Stimulated activated memory B cell treated with anti-CD40 and anti-IgM and Interleukin-4, amounts not matched to agents 10 μg/mL and 1 μg/mL and 100 μg/mL, for 72 hours (primary cell): ENCODE results near the gene PSMD5.
A peak's percentile ranks its signal among the peaks of the same experiment; 100 is the strongest.

Experiments used
- ATAC-seq: fragments of 150-1000 bp; cut with Tn5 transposase; 2 replicates; pipeline ENCODE4 v1.10.0; 2021
- H3K27ac Mint-ChIP-seq: one replicate; pipeline ENCODE4 v1.8.0; 2022; ENCODE audit warnings: mild to moderate bottlenecking, mixed read lengths
- H3K27me3 Mint-ChIP-seq: one replicate; pipeline ENCODE4 v1.8.0; 2022; ENCODE audit warnings: mixed read lengths
- H3K36me3 Mint-ChIP-seq: one replicate; pipeline ENCODE4 v1.8.0; 2022; ENCODE audit warnings: mixed read lengths
- H3K4me1 Mint-ChIP-seq: one replicate; pipeline ENCODE4 v1.8.0; 2022; ENCODE audit warnings: mixed read lengths
- H3K4me3 Mint-ChIP-seq: one replicate; pipeline ENCODE4 v1.8.0; 2022; ENCODE audit warnings: mild to moderate bottlenecking, moderate library complexity, mixed read lengths
- H3K9me3 Mint-ChIP-seq: one replicate; pipeline ENCODE4 v1.8.0; 2022; ENCODE audit warnings: mixed read lengths

PSMD5 gene

GRCh38 chr9:120853198-120853597, 10.5 kb upstream of the PSMD5 start:
- Mint-ChIP-seq H3K27ac (no peak overlapping the region), H3K27me3 (no peaks in the 10 kb centered on the region), H3K36me3 (peaks cover 35% of the 10 kb centered on the region), H3K4me1 (peaks cover 21% of the 10 kb centered on the region), H3K4me3 (no peak overlapping the region), H3K9me3 (no peaks in the 10 kb centered on the region)
- no peak for ATAC-seq

DNA sequence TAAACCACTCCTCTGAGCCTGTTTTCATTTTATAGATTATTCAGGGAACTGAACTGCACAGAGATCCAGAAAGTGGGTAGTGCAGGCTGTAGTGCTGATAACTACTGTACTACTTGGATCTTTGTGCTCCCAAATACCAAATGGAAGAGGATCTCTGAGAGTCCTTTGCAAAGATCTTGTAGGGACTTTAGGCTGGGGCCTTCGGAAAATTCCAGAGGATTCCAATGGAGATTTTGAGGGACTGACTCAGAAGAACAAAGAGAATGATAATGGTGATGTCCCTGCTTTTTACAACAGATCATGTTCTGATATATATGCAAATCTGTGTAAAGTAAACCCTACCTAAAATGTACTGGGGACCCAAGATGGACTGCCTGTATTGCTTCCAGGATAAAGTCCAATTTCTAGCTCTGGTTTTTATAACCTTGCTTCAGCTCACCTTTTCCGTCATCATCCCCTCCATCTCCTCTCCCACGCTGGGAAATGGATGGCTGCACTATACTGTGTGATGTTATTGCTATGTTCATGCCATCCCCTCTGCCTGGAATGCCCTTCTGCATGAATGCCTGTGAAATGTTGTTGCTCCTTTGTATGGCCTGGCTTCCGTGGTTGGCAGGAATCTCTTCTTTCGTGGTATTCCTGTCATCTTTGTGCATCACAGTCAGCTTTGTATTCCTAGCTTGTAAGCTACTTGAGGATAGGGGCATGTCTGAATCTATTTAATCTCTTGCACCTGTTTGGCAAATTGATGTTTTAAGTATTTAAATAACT, 9.7 kb upstream of the PSMD5 start:
- peaks cover 29% of the 10 kb centered on the region for H3K4me1 Mint-ChIP-seq
- ATAC-seq = no peak
- H3K9me3 Mint-ChIP-seq = no peaks in the 10 kb centered on the region
- H3K4me3 Mint-ChIP-seq = no peak overlapping the region
- no peak overlapping the region for H3K27ac Mint-ChIP-seq
- peaks cover 39% of the 10 kb centered on the region for H3K36me3 Mint-ChIP-seq
- no peaks in the 10 kb centered on the region for H3K27me3 Mint-ChIP-seq

GRCh38 chr9:120851449-120851848, 8.7 kb upstream of the PSMD5 start:
- Mint-ChIP-seq H3K27me3 (no peaks in the 10 kb centered on the region), H3K9me3 (no peaks in the 10 kb centered on the region), H3K36me3 (peaks cover 40% of the 10 kb centered on the region), H3K4me1 (peaks cover 33% of the 10 kb centered on the region), H3K27ac (no peak overlapping the region), H3K4me3 (no peak overlapping the region)
- no peak for ATAC-seq

DNA sequence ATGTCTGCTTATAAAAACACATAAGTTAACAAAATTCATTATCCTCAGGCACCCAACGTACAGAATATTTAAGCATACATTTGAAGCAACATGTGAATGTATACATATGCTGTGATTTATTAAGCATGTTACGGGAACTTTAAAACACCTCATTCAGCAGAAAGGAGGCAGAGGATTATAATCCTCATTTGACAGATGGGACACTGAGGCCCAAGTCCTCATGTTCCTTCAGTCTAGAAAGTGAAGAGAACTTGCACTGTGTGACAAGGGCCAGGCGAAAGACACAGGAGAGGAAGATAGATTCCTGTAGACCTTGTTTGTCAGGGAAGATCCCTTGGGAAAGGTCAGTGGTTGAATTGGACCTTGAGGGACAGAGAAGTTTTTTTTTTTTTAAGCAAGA, 7.6 kb upstream of the PSMD5 start:
- no peak overlapping the region for H3K4me3 Mint-ChIP-seq
- H3K27me3 Mint-ChIP-seq = no peaks in the 10 kb centered on the region
- peaks cover 46% of the 10 kb centered on the region for H3K36me3 Mint-ChIP-seq
- peak overlapping the region; percentile 38 for H3K27ac Mint-ChIP-seq
- no peaks in the 10 kb centered on the region for H3K9me3 Mint-ChIP-seq
- ATAC-seq = no peak
- peaks cover 44% of the 10 kb centered on the region for H3K4me1 Mint-ChIP-seq

DNA sequence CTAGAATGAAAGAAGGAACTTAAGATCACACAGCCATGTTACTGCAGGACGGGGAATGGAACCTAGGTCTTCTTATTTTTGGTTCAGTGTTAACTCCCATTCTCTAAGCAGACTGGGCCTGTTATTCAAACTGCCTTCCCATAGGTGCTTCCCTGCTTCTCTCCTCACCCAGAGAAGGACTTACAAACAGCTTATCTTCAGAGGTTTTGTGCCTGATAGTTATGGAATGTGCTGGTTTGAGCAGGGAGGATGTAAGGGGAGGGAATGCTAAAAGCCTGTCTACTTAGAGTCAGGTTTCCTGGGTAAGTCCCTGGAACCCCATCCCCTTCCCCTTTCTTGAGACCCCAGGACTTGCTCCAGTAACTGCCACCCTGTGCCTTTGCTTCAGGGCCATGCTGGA, 4.2 kb upstream of the PSMD5 start:
- Mint-ChIP-seq H3K4me3 (no peak overlapping the region), H3K36me3 (peaks cover 49% of the 10 kb centered on the region), H3K4me1 (peaks cover 71% of the 10 kb centered on the region), H3K27ac (no peak overlapping the region), H3K9me3 (no peaks in the 10 kb centered on the region), H3K27me3 (no peaks in the 10 kb centered on the region)
- no peak for ATAC-seq

DNA sequence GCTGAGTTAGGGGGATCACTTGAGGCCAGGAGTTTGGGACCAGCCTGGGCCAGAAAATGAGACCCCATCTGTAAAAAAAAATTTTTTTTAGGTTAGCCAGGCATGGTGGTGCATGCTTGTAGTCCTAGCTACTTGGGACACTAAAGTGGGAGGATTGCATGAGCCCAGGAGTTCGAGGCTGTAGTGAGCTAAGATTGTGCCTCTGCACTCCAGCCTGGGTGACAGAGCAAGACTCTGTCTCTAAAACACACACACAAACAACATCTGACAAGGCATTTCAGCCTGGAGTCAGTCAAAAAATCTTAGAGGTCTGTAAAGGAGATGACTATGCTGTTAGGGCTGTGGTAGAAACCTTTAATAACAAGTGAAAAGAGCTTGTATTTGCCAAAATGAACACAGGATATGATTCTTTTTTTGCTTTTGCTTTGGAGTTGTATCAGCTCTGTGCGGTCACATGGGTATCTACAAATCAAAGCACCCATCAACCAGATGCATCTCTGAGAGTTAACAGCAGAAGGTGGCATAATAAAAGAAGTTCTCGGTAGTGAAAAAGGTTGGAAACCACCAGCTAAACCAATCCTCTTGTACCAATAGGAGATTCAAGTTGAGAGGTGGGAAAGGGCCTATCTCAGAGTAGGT, 3.6 kb upstream of the PSMD5 start:
- H3K27ac Mint-ChIP-seq = no peak overlapping the region
- no peaks in the 10 kb centered on the region for H3K9me3 Mint-ChIP-seq
- H3K36me3 Mint-ChIP-seq = peaks cover 52% of the 10 kb centered on the region
- H3K4me1 Mint-ChIP-seq = peaks cover 76% of the 10 kb centered on the region
- no peak overlapping the region for H3K4me3 Mint-ChIP-seq
- no peak for ATAC-seq
- no peaks in the 10 kb centered on the region for H3K27me3 Mint-ChIP-seq

DNA sequence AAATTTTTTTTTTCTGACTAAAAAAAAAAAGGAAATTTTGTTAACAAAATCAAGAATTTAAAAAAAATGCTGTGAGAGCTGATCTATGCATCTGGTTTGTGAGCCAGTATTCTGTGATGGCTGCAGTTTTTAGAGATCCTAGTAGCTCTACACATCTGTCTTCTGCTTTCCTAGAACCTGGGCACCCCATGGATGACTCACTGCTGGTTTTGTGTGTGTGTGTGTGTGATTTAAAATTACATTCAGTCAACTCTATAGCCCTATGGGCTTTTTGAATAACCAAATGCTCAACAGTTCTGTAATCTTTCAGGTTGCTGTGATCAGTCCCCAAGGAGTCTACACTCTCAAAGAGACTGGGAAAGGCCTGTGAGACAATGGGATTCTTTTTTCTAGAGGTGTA, 2.5 kb upstream of the PSMD5 start:
- Mint-ChIP-seq H3K27me3 (no peaks in the 10 kb centered on the region), H3K9me3 (no peaks in the 10 kb centered on the region), H3K4me3 (no peak overlapping the region), H3K4me1 (peaks cover 68% of the 10 kb centered on the region), H3K27ac (peak overlapping the region; percentile 100), H3K36me3 (peaks cover 43% of the 10 kb centered on the region)
- no peak for ATAC-seq

- peaks cover 44% of the 10 kb centered on the region for H3K36me3 Mint-ChIP-seq
- H3K27me3 Mint-ChIP-seq = no peaks in the 10 kb centered on the region
- H3K27ac Mint-ChIP-seq = peak overlapping the region; percentile 100
- H3K4me1 Mint-ChIP-seq = peaks cover 73% of the 10 kb centered on the region
- peak overlapping the region; percentile 98 for H3K4me3 Mint-ChIP-seq
- H3K9me3 Mint-ChIP-seq = no peaks in the 10 kb centered on the region
- ATAC-seq = peak; percentile 4
Observed at GRCh38 chr9:120841930-120842684, 615 bp downstream of the PSMD5 start.

- H3K4me3 Mint-ChIP-seq = no peak overlapping the region
- H3K27ac Mint-ChIP-seq = no peak overlapping the region
- H3K27me3 Mint-ChIP-seq = no peaks in the 10 kb centered on the region
- H3K36me3 Mint-ChIP-seq = peaks cover 48% of the 10 kb centered on the region
- H3K9me3 Mint-ChIP-seq = no peaks in the 10 kb centered on the region
- peaks cover 53% of the 10 kb centered on the region for H3K4me1 Mint-ChIP-seq
- no peak for ATAC-seq
Observed at GRCh38 chr9:120839146-120839545, 3.6 kb downstream of the PSMD5 start.

DNA sequence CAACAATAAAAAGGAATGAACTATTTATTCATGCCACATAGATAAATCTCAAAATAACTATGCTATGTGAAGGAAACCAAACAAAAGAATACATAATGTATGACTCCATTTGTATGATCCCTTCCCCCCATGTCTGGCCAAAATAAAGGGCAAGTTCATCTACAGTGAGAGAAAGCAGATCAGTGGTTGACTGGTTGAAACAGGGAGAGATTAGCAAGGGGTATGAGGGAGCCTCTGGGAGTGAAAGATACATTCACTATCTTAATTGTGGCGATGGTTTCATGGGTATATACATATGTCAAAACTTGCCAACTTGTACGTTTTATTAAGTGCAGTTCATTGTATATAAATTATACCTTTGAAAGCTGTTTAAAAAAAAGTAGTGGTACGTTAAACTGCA, 4.8 kb downstream of the PSMD5 start:
- peaks cover 41% of the 10 kb centered on the region for H3K4me1 Mint-ChIP-seq

DNA sequence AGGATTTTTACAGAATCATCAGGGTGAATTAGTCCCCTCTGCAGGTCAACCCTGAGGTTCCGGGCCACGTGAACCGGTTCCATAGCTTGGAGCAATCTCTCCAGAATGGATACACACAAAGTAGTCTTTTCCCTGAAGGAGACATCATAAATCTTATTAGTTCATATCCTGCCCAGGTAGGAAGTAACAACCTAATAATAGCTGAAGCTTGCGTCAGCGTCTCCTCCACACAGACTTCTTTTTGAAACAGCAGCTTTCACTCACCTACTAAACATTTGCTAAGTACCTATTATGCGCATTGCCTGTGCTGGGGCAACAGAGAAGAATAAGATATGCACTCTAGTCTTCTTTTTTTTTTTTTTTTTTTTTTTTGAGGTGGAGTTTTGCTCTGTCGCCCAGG, 9.4 kb downstream of the PSMD5 start:
- no peaks in the 10 kb centered on the region for H3K9me3 Mint-ChIP-seq
- H3K4me1 Mint-ChIP-seq = peaks cover 11% of the 10 kb centered on the region
- H3K27ac Mint-ChIP-seq = no peak overlapping the region
- peaks cover 71% of the 10 kb centered on the region for H3K36me3 Mint-ChIP-seq
- H3K4me3 Mint-ChIP-seq = no peak overlapping the region
- no peaks in the 10 kb centered on the region for H3K27me3 Mint-ChIP-seq
- no peak for ATAC-seq

More for the DNA sequence above, 4.8 kb downstream of the PSMD5 start:
- no peak for ATAC-seq
- Mint-ChIP-seq H3K27me3 (no peaks in the 10 kb centered on the region), H3K27ac (peak overlapping the region; percentile 23), H3K36me3 (peaks cover 54% of the 10 kb centered on the region), H3K4me3 (no peak overlapping the region), H3K9me3 (no peaks in the 10 kb centered on the region)

DNA sequence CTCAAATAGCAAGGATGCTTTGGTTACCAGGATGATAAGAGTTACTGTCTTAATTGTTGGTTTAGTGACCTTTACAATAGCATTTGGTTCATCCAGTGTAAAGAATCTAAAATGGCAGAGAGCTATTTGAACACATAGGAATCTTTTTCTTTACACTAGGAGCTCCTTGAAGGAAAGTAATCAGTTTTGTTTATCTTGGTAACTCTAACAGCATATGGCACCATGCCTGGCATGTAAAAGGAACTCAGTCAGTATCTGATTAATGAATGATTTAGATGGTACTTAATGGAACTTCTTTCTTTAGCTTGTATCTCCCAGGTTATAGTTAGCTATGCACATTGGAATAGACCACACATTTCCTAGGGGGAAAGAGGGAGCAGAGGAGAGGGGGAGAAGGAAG, 9.9 kb downstream of the PSMD5 start:
- Mint-ChIP-seq H3K4me1 (peaks cover 9% of the 10 kb centered on the region), H3K9me3 (no peaks in the 10 kb centered on the region), H3K4me3 (no peak overlapping the region), H3K27me3 (no peaks in the 10 kb centered on the region), H3K36me3 (peaks cover 69% of the 10 kb centered on the region), H3K27ac (no peak overlapping the region)
- ATAC-seq = no peak

GRCh38 chr9:120830865-120831264, 11.9 kb downstream of the PSMD5 start:
- no peak overlapping the region for H3K4me3 Mint-ChIP-seq
- H3K27ac Mint-ChIP-seq = no peak overlapping the region
- H3K4me1 Mint-ChIP-seq = no peaks in the 10 kb centered on the region
- H3K36me3 Mint-ChIP-seq = peaks cover 73% of the 10 kb centered on the region
- no peaks in the 10 kb centered on the region for H3K27me3 Mint-ChIP-seq
- H3K9me3 Mint-ChIP-seq = no peaks in the 10 kb centered on the region
- ATAC-seq = no peak

- no peak for ATAC-seq
- Mint-ChIP-seq H3K9me3 (no peaks in the 10 kb centered on the region), H3K36me3 (peaks cover 75% of the 10 kb centered on the region), H3K27ac (no peak overlapping the region), H3K4me3 (no peak overlapping the region), H3K27me3 (no peaks in the 10 kb centered on the region), H3K4me1 (no peaks in the 10 kb centered on the region)
Observed at GRCh38 chr9:120830151-120830550, 12.6 kb downstream of the PSMD5 start.

DNA sequence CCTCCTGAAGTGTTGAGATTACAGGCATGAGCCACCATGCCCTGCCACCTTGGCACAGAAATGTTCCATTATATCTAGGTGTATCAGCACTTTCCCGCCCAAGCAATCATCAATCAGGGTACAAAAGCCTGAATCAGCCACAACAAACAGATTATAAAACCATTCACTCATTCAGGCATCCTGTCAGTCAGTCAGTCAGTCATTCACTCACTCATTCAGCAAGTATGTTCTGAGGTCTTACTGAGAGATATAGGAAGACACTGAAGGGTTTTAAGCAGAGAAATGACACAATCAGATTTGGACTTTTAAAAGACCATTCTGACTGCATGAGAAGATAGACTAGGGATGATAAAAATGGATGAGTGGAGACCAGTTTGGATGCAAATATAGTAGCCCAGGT, 13.1 kb downstream of the PSMD5 start:
- Mint-ChIP-seq H3K4me3 (no peak overlapping the region), H3K27ac (no peak overlapping the region), H3K27me3 (no peaks in the 10 kb centered on the region), H3K4me1 (no peaks in the 10 kb centered on the region), H3K36me3 (peaks cover 76% of the 10 kb centered on the region), H3K9me3 (no peaks in the 10 kb centered on the region)
- no peak for ATAC-seq
